LNCAP (cell line): ENCODE data around the gene SH3RF3.

Experiments used
- TF ChIP-seq, protein P1 (sequence below): fragments of 450-650 bp; IDR thresholded peaks from 2 replicates; pipeline ENCODE4 v1.5.1; 2017; ENCODE audit warnings: mild to moderate bottlenecking

Gene SH3RF3

GRCh38 chr2:109531896-109532727, 403.1 kb downstream of the SH3RF3 start:
- TF ChIP-seq, protein P1, sequence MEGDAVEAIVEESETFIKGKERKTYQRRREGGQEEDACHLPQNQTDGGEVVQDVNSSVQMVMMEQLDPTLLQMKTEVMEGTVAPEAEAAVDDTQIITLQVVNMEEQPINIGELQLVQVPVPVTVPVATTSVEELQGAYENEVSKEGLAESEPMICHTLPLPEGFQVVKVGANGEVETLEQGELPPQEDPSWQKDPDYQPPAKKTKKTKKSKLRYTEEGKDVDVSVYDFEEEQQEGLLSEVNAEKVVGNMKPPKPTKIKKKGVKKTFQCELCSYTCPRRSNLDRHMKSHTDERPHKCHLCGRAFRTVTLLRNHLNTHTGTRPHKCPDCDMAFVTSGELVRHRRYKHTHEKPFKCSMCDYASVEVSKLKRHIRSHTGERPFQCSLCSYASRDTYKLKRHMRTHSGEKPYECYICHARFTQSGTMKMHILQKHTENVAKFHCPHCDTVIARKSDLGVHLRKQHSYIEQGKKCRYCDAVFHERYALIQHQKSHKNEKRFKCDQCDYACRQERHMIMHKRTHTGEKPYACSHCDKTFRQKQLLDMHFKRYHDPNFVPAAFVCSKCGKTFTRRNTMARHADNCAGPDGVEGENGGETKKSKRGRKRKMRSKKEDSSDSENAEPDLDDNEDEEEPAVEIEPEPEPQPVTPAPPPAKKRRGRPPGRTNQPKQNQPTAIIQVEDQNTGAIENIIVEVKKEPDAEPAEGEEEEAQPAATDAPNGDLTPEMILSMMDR = no peak

GRCh38 chr2:109532728-109533076, 403.7 kb downstream of the SH3RF3 start:
- TF ChIP-seq, protein P1 = no peak

DNA sequence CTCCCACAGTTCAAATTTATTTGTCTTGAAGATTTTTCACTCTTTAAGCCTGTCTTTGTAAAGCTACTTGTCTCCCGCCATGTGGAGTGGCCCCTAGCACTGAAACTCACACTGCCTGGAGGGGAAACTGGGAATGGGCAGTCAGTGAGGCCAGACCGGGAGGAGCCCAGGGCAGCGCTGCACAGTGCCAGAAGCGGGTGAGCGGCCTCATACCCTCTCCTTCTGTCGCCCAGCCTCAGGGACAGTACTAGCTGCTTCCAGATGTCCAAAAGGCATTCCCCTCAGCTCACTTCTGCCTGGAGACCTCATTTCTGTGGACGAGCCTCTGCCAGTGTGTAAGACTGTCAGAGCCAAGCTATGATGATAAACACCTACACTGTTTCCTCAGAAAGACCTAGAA, 404.8 kb downstream of the SH3RF3 start:
- TF ChIP-seq, protein P1 = no peak

GRCh38 chr2:109535217-109535946, 406.4 kb downstream of the SH3RF3 start:
- TF ChIP-seq, protein P1 = no peak

DNA sequence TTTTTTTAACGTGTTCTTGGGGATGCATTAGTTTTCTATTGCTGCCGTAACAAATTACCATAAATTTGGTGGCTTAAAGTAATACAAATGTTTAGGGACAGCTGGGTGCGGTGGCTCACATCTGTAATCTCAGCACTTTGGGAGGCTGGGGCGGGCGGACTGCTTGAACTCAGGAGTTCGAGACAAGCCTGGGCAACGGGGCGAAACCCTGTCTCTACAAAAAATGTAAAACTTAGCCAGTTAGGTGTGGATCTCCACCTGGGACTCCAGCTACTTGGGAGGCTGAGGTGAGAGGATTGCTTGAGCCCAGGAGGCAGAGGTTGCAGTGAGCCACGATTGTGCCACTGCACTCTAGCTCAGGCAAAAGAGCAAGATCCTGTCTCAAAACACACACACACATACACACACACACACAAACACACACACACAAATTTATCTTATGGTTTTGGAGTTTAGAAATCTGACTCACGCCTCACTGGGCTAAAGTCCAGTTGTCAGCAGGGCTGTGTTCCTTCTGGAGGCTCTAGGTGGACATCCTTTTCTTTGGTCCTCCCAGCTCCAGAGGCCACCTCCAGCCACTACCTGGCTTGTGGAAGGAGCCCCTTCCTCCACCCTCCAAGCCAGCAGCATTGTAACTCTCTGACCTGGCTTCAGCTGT, 408.7 kb downstream of the SH3RF3 start:
- TF ChIP-seq, protein P1 = no peak

DNA sequence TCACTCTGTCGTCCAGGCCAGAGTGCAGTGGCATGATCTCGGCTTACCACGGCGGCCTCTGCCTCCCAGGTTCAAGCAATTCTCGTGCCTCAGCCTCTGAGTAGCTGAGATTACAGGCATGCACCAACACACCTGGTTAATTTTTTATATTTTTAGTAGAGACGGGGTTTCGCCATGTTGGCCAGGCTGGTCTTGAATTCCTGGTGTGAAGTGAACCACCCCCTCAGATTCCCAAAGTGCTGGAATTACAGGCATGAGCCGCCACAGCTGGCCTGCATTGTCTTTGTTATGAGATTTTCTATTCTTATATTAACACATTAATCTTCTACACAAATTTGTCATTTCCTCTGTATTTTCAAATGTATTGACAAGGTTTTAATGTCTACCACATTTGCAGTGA, 409.5 kb downstream of the SH3RF3 start:
- TF ChIP-seq, protein P1 = no peak

GRCh38 chr2:109542384-109542783, 413.4 kb downstream of the SH3RF3 start:
- TF ChIP-seq, protein P1 = no peak
